ENCODE results near the gene NANP. TPM values are rescaled to one million over a fixed set of nuclear protein-coding genes. Genes with fewer than 3 reads are reported as not detected.

The NANP gene
- total RNA-seq, 1 donor from 2014 or later, result 5.4 TPM

DNA sequence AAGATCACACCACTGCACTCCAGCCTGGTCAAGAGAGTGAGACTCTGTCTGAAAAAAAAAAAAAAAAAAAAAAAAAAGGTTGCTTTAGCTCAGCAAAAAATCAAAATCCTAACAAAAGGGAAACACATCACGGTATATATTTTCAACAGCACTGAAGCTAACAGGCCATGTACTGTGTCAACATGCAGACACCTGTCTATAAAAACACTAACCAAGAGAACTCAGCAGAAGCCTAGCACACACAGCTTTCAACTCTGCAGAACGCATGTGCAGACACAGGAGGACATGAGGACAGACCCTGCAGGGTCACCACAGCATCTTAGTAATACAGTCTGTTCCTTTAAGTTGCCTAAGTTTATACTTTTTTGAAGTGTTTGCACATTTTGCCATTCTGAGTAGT is 52.0 kb downstream of the NANP start:
- no peaks in the 10 kb centered on the region for H3K27me3 ChIP-seq (ENCODE audit: low read depth)
- no peaks in the 10 kb centered on the region for H3K4me1 ChIP-seq
- TF ChIP-seq, protein P1, sequence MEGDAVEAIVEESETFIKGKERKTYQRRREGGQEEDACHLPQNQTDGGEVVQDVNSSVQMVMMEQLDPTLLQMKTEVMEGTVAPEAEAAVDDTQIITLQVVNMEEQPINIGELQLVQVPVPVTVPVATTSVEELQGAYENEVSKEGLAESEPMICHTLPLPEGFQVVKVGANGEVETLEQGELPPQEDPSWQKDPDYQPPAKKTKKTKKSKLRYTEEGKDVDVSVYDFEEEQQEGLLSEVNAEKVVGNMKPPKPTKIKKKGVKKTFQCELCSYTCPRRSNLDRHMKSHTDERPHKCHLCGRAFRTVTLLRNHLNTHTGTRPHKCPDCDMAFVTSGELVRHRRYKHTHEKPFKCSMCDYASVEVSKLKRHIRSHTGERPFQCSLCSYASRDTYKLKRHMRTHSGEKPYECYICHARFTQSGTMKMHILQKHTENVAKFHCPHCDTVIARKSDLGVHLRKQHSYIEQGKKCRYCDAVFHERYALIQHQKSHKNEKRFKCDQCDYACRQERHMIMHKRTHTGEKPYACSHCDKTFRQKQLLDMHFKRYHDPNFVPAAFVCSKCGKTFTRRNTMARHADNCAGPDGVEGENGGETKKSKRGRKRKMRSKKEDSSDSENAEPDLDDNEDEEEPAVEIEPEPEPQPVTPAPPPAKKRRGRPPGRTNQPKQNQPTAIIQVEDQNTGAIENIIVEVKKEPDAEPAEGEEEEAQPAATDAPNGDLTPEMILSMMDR (IDR thresholded peaks at IDR 0.05), result no peak
- intact Hi-C loops (cut with DNase I), result no loop called here
- H3K36me3 ChIP-seq, result no peaks in the 10 kb centered on the region
- no peak overlapping the region for H3K4me3 ChIP-seq
- ATAC-seq, result no peak
- no peak for DNase-seq
- no peak overlapping the region for H3K27ac ChIP-seq
- H3K9me3 ChIP-seq, result no peaks in the 10 kb centered on the region

DNA sequence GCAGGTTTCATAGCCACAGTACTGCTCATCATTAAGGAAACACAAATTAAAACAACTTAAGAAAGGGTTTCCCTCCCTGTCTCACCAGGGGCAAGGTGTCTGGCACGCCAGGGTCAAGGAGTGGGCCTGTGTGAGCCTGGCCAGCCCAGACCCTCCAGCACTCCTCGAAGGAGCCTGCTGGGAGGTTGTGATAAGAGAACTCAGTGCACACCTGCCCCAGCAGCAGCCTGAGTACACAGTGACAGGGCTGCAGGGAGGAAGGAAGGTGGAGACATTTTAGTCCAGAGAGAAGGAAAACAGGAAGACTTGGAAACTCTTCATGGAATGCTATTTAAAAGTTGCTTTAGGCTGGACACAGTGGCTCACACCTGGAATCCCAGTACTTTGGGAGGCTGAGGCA is 52.6 kb downstream of the NANP start:
- H3K27me3 ChIP-seq (ENCODE audit: low read depth), result no peaks in the 10 kb centered on the region
- H3K4me3 ChIP-seq, result no peak overlapping the region
- peak; percentile 53 to 66 for ATAC-seq
- H3K9me3 ChIP-seq, result no peaks in the 10 kb centered on the region
- no peaks in the 10 kb centered on the region for H3K36me3 ChIP-seq
- no peak for DNase-seq
- intact Hi-C loops (cut with DNase I), result no loop called here
- no peak overlapping the region for H3K27ac ChIP-seq
- TF ChIP-seq, protein P1 (IDR thresholded peaks at IDR 0.05), result no peak
- H3K4me1 ChIP-seq, result no peaks in the 10 kb centered on the region

DNA sequence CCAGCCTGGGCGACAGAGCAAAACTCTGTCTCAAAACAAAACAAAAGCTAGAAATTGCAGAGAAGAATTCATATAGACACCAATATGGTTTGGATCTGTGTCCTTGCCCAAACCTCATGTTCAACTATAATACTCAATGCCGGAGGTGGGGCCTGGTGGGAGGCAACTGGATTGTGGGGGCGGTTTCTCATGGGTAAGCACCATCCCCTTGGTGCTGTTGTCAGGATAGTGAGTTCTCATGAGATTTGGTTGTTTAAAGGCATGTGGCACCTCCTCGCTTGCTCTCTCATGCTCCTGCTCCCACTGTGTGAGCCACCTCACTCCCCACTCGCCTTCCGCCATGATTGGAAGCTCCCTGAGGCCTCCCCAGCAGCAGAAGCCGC is 53.7 kb downstream of the NANP start:
- no peaks in the 10 kb centered on the region for H3K36me3 ChIP-seq
- TF ChIP-seq, protein P1 (IDR thresholded peaks at IDR 0.05), result no peak
- no peak for ATAC-seq

DNA sequence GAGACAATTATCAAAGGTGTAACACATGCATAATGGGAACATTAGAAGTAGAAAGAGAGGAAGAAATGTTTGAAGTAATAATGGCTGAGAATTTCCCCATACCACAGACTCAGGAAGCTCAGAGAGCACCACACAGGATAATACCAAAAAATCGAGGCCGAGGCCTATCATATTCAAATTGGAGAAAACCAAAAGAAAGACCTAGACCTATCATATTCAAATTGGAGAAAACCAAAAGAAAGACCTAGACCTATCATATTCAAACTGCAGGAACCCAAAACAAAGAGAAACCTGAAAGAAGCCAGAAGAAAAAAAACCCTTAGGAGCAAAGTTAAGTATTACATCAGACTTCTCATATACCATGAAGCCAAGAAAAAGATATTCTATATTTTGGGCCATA is 56.5 kb downstream of the NANP start:
- intact Hi-C loops (cut with DNase I), result no loop called here
- DNase-seq (no peak), ATAC-seq (no peak)
- Histone ChIP-seq H3K9me3 (no peaks in the 10 kb centered on the region), H3K36me3 (no peaks in the 10 kb centered on the region), H3K27ac (no peak overlapping the region), H3K4me3 (no peak overlapping the region), H3K4me1 (no peaks in the 10 kb centered on the region), H3K27me3 (ENCODE audit: low read depth) (no peaks in the 10 kb centered on the region)
- TF ChIP-seq, protein P1 (IDR thresholded peaks at IDR 0.05), result no peak

More for the DNA sequence above, 53.7 kb downstream of the NANP start:
- DNase-seq, result no peak
- H3K4me3 ChIP-seq, result no peak overlapping the region
- no peaks in the 10 kb centered on the region for H3K9me3 ChIP-seq
- no peaks in the 10 kb centered on the region for H3K4me1 ChIP-seq
- no peaks in the 10 kb centered on the region for H3K27me3 ChIP-seq (ENCODE audit: low read depth)
- no peak overlapping the region for H3K27ac ChIP-seq
- intact Hi-C loops (cut with DNase I), result no loop called here

DNA sequence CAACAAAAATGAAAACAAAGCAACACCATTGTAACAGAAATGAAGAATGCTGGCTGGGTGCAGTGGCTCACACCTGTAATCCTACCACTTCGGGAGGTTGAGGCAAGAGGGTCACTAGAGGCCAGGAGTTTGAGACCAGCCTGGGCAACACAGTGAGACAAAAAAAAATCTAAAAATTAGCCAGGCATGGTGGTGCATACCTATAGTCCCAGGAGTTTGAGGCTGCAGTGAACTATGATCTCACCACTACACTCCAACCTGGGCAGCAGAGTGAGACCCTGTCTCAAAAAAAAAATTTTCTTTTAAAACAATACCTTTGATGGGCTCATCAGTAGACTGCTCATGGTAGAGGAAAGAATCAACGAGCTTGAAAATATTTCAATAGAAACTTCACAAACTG is 57.0 kb downstream of the NANP start:
- no peak overlapping the region for H3K4me3 ChIP-seq
- ATAC-seq (no peak), DNase-seq (no peak)
- H3K27ac ChIP-seq, result no peak overlapping the region
- intact Hi-C loops (cut with DNase I), result no loop called here
- no peaks in the 10 kb centered on the region for H3K27me3 ChIP-seq (ENCODE audit: low read depth)
- TF ChIP-seq, protein P1 (IDR thresholded peaks at IDR 0.05), result no peak
- no peaks in the 10 kb centered on the region for H3K36me3 ChIP-seq
- no peaks in the 10 kb centered on the region for H3K9me3 ChIP-seq
- no peaks in the 10 kb centered on the region for H3K4me1 ChIP-seq
